Measurements from ENCODE around the gene RBM15B. TPM values are rescaled to one million over a fixed set of nuclear protein-coding genes. Genes with fewer than 3 reads are reported as not detected.

The RBM15B gene
- total RNA-seq, 1 experiment from 2014 or later, result 24.6 TPM

- Histone ChIP-seq H3K27me3 (no peaks in the 10 kb centered on the region), H3K9me3 (no peaks in the 10 kb centered on the region), H3K4me3 (no peak overlapping the region), H3K36me3 (peaks cover 19% of the 10 kb centered on the region)
- DNase-seq, result no peak
Observed at GRCh38 chr3:51398595-51399310, 7.7 kb downstream of the RBM15B start.

DNA sequence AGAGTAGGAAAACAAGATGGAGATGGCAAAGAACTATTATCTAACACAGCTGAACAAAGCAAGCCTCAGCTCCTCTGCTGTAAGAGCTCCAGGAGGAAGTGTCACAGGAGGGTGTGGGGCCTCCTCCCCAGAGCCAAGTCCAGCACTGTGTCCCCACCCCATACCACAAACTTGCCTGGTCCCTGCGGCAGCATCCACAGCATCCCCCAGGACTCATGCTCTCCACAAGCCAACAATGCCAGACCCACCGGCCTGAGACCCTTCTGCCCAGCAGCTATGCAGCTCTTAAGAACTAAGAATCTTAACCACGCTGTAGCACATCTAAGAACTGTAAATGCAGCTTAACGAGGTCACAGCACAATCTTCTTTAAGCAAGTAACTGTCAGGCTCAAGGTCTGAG lies 9.1 kb downstream of the RBM15B start:
- no peak for DNase-seq
- Histone ChIP-seq H3K9me3 (no peaks in the 10 kb centered on the region), H3K36me3 (peaks cover 6% of the 10 kb centered on the region), H3K4me3 (no peak overlapping the region), H3K27me3 (no peaks in the 10 kb centered on the region)

DNA sequence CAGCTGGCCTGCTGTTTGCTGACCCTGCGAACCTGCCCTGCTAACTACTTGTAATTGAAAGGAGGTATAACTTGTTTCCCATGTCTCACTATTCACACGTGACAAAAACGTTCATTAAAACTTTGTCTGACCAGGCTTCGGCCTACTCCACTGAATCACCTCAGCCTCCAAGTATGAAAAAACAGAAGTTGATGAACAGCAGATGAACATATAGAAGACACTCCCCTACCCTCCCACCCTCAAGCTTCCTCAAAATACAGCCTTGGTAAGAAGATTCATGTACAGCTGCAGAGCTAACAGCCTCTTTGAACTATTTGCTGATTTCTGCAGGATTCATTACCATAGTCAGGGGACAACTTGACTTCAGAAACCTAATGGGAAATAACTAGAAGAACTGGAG lies 10.7 kb downstream of the RBM15B start:
- H3K4me3 ChIP-seq, result no peak overlapping the region
- H3K9me3 ChIP-seq, result no peaks in the 10 kb centered on the region
- DNase-seq, result no peak
- H3K27me3 ChIP-seq, result no peaks in the 10 kb centered on the region
- peaks cover 4% of the 10 kb centered on the region; the same call in 1 of the 2 replicates for H3K36me3 ChIP-seq

- DNase-seq, result no peak
- no peaks in the 10 kb centered on the region for H3K9me3 ChIP-seq
- H3K36me3 ChIP-seq, result no peaks in the 10 kb centered on the region; the same call in 1 of the 2 replicates
- H3K27me3 ChIP-seq, result no peaks in the 10 kb centered on the region
- H3K4me3 ChIP-seq, result no peak overlapping the region
Observed at GRCh38 chr3:51403675-51404074, 12.6 kb downstream of the RBM15B start.

DNA sequence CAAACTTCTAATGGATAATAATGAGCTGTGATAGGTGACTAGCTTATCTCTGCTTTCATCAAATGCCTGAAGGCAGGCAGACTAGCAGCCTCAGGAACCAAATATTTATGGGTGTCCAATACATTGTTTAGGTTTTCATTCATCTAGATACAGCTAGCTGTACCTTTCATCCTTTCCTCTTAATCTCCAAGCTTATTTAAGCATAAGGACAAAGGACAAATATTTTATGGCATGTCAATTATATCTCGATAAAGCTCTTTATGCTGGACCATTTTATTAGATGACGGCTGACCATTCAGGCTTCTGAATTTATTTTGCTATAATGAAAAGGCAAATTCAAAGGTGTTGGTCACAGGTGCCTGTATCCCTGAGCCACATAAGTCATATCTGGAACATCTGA lies 16.9 kb downstream of the RBM15B start:
- Histone ChIP-seq H3K36me3 (peaks cover 2% of the 10 kb centered on the region; the same call in 1 of the 2 replicates), H3K27me3 (no peaks in the 10 kb centered on the region), H3K9me3 (no peaks in the 10 kb centered on the region), H3K4me3 (no peak overlapping the region)
- no peak for DNase-seq

- no peak overlapping the region for H3K4me3 ChIP-seq
- no peaks in the 10 kb centered on the region for H3K9me3 ChIP-seq
- no peaks in the 10 kb centered on the region for H3K27me3 ChIP-seq
- H3K36me3 ChIP-seq, result peaks cover 6% of the 10 kb centered on the region
- DNase-seq, result no peak
Observed at GRCh38 chr3:51408813-51409212, 17.7 kb downstream of the RBM15B start.

GRCh38 chr3:51422211-51422610 lies 31.1 kb downstream of the RBM15B start:
- H3K36me3 ChIP-seq, result peaks cover 6% of the 10 kb centered on the region
- DNase-seq, result no peak
- H3K4me3 ChIP-seq, result no peak overlapping the region
- no peaks in the 10 kb centered on the region for H3K9me3 ChIP-seq
- H3K27me3 ChIP-seq, result no peaks in the 10 kb centered on the region

- no peak for DNase-seq
- Histone ChIP-seq H3K36me3 (no peaks in the 10 kb centered on the region; the same call in 1 of the 2 replicates), H3K4me3 (no peak overlapping the region), H3K9me3 (no peaks in the 10 kb centered on the region), H3K27me3 (no peaks in the 10 kb centered on the region)
Observed at GRCh38 chr3:51426921-51427320, 35.8 kb downstream of the RBM15B start.

GRCh38 chr3:51429138-51429537 lies 38.1 kb downstream of the RBM15B start:
- DNase-seq, result no peak
- no peaks in the 10 kb centered on the region; the same call in 1 of the 2 replicates for H3K36me3 ChIP-seq
- no peak overlapping the region for H3K4me3 ChIP-seq

DNA sequence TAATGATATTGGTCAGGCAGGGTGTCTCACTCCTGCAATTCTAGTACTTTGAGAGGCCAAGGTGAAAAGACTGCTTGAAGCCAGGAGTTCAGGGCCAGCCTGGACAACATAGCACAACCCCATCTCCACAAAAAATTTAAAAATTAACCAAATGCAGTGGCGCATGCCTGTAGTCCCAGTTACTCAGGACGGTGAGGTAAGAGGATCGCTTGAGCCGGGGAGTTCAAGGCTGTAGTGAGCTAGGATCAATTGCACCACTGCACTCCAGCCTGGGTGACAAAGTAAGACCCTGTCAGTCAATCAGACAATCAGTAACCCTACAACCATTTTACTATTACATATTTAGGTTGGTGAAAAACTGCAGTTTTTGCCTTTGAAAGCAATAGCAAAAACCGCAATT lies 43.0 kb downstream of the RBM15B start:
- Histone ChIP-seq H3K4me3 (no peak overlapping the region), H3K9me3 (no peaks in the 10 kb centered on the region), H3K36me3 (no peaks in the 10 kb centered on the region; the same call in none of the 2 replicates), H3K27me3 (no peaks in the 10 kb centered on the region)
- DNase-seq, result no peak

More at GRCh38 chr3:51429138-51429537, 38.1 kb downstream of the RBM15B start:
- Histone ChIP-seq H3K27me3 (no peaks in the 10 kb centered on the region), H3K9me3 (no peaks in the 10 kb centered on the region)

- H3K9me3 ChIP-seq, result no peaks in the 10 kb centered on the region
- peak; percentile 13 for DNase-seq
- peaks cover under 1% of the 10 kb centered on the region for H3K36me3 ChIP-seq
- no peak overlapping the region for H3K4me3 ChIP-seq
- H3K27me3 ChIP-seq, result no peaks in the 10 kb centered on the region
Observed at GRCh38 chr3:51434746-51435327, 43.8 kb downstream of the RBM15B start.

- H3K27me3 ChIP-seq, result no peaks in the 10 kb centered on the region
- DNase-seq, result no peak
- H3K4me3 ChIP-seq, result no peak overlapping the region
- H3K36me3 ChIP-seq, result peaks cover 12% of the 10 kb centered on the region
- no peaks in the 10 kb centered on the region for H3K9me3 ChIP-seq
Observed at GRCh38 chr3:51436998-51437639, 46.0 kb downstream of the RBM15B start.

- Histone ChIP-seq H3K27me3 (no peaks in the 10 kb centered on the region), H3K9me3 (no peaks in the 10 kb centered on the region), H3K36me3 (peaks cover 12% of the 10 kb centered on the region), H3K4me3 (no peak overlapping the region)
- DNase-seq, result no peak
Observed at GRCh38 chr3:51441282-51442030, 50.4 kb downstream of the RBM15B start.

GRCh38 chr3:51445544-51446280 lies 54.6 kb downstream of the RBM15B start:
- Histone ChIP-seq H3K9me3 (no peaks in the 10 kb centered on the region), H3K36me3 (peaks cover 5% of the 10 kb centered on the region; the same call in 1 of the 2 replicates), H3K4me3 (no peak overlapping the region), H3K27me3 (no peaks in the 10 kb centered on the region)
- DNase-seq, result no peak
